Spleen (tissue), 7 donors: Measurements from ENCODE around the gene FGGY.

ENCODE experiments used
- CTCF ChIP-seq, 11 experiments: fragments of 200-600 bp in 7 of 11; fragments of 450-650 bp in 4 of 11; sonication (generic) in 4 of 11; IDR thresholded peaks in 8 of 11; conservative IDR thresholded peaks in 3 of 11; 1 replicate in 7 of 11; 2 replicates in 4 of 11; pipeline versions ENCODE4 v1.4.0 to v1.8.0; 2016 to 2021; ENCODE audit warnings: antibody characterized with exemption in 11 of 11, inconsistent platforms in 4 of 11, mild to moderate bottlenecking in 1 of 11
- POLR2A ChIP-seq, 3 donors: fragments of 450-650 bp; IDR thresholded peaks; one replicate each; pipeline ENCODE4 v1.5.1; 2017; ENCODE audit warnings: antibody characterized with exemption in 3 of 3, mild to moderate bottlenecking in 1 of 3
- donor health status: DM: no; HTN: no; CAD: no; lungs with moderate emphysema.
- donor health status: DM: no; HTN: no; CAD: no.
- donor health status: DM: no; HTN: no; CAD: no.

GRCh38 chr1:59707178-59707791 is 410.4 kb downstream of the FGGY start:
- TF ChIP-seq POLR2A (IDR thresholded peaks at IDR 0.05) (no peak), CTCF (IDR thresholded peaks at IDR 0.05 in 8 of 11, conservative IDR thresholded peaks at IDR 0.05 in 3 of 11) (no peak)
